HFF-Myc (cell line): ENCODE data around the gene FST.

Source experiments
- DNase-seq: peaks from one replicate; pipeline ENCODE4 v3.0.0-alpha.2; 2011; ENCODE audit warnings: low read depth; ENCODE audit errors: extremely low read depth
- H3K4me3 ChIP-seq: replicated peaks from 2 replicates; pipeline ENCODE4 v1.5.1; 2011; ENCODE audit warnings: low read depth, mild to moderate bottlenecking, control low read depth, low read length
- CTCF ChIP-seq: IDR thresholded peaks from 2 replicates; pipeline ENCODE4 v1.5.1; 2012; ENCODE audit warnings: mild to moderate bottlenecking, low read depth, low read length, control low read depth; ENCODE audit errors: missing control alignments

Gene FST

GRCh38 chr5:53487436-53487835 lies 7.0 kb downstream of the FST start:
- TF ChIP-seq CTCF = no peak
- H3K4me3 ChIP-seq = no peak overlapping the region

GRCh38 chr5:53488195-53488722 lies 7.8 kb downstream of the FST start:
- peak overlapping the region; percentile 41 for H3K4me3 ChIP-seq
- DNase-seq = no peak
- no peak for TF ChIP-seq CTCF

More at GRCh38 chr5:53487436-53487835, 7.0 kb downstream of the FST start:
- no peak for DNase-seq

GRCh38 chr5:53490747-53491146 lies 10.3 kb downstream of the FST start:
- H3K4me3 ChIP-seq = peak overlapping the region; percentile 41
- DNase-seq = peak; percentile 77
- TF ChIP-seq CTCF = no peak

GRCh38 chr5:53501054-53501453 lies 20.6 kb downstream of the FST start:
- no peak for DNase-seq
- TF ChIP-seq CTCF = no peak
- no peak overlapping the region for H3K4me3 ChIP-seq

- no peak overlapping the region for H3K4me3 ChIP-seq
- no peak for DNase-seq
- TF ChIP-seq CTCF = no peak
Observed at GRCh38 chr5:53503562-53504218, 23.3 kb downstream of the FST start.

- no peak overlapping the region for H3K4me3 ChIP-seq
- no peak for TF ChIP-seq CTCF
- DNase-seq = no peak
Observed at GRCh38 chr5:53507013-53507412, 26.6 kb downstream of the FST start.

- no peak for TF ChIP-seq CTCF
- no peak overlapping the region for H3K4me3 ChIP-seq
- no peak for DNase-seq
Observed at GRCh38 chr5:53508125-53508524, 27.7 kb downstream of the FST start.
